H9 (cell line): ENCODE results near the gene CARMIL3. TPM values are rescaled to one million over a fixed set of nuclear protein-coding genes. Genes with fewer than 3 reads are reported as not detected.
A peak's percentile ranks its signal among the peaks of the same experiment; 100 is the strongest.

Experiments used
- DNase-seq: peaks from one replicate; pipeline ENCODE4 v3.0.0-alpha.2; 2017
- H2AFZ ChIP-seq: one replicate; pipeline ENCODE4 v1.6.1; 2013; ENCODE audit warnings: mild to moderate bottlenecking, low read length, control low read depth, moderate library complexity
- H2AK5ac ChIP-seq: 2 replicates; pipeline ENCODE4 v1.6.1; 2013; ENCODE audit warnings: low read length, control low read depth, mixed read lengths; ENCODE audit not compliant: insufficient read length
- H2BK120ac ChIP-seq: one replicate; pipeline ENCODE4 v1.6.1; 2013; ENCODE audit warnings: low read depth, mild to moderate bottlenecking, low read length, control low read depth, inconsistent platforms; ENCODE audit not compliant: poor library complexity, severe bottlenecking
- H2BK12ac ChIP-seq: 2 replicates; pipeline ENCODE4 v1.6.1; 2013; ENCODE audit warnings: low read length, control low read depth, mixed read lengths, low read depth; ENCODE audit not compliant: insufficient read length
- H2BK15ac ChIP-seq: 2 replicates; pipeline ENCODE4 v1.6.1; 2013; ENCODE audit warnings: low read depth, low read length, control low read depth
- H2BK20ac ChIP-seq: one replicate; pipeline ENCODE4 v1.6.1; 2013; ENCODE audit warnings: low read depth, mild to moderate bottlenecking, low read length, control low read depth, inconsistent platforms; ENCODE audit not compliant: poor library complexity, severe bottlenecking
- H2BK5ac ChIP-seq: 2 replicates; pipeline ENCODE4 v1.6.1; 2013; ENCODE audit warnings: low read length, control low read depth, mixed read lengths; ENCODE audit not compliant: insufficient read length
- H3K14ac ChIP-seq: 2 replicates; pipeline ENCODE4 v1.6.1; 2013; ENCODE audit warnings: low read length, control low read depth; ENCODE audit not compliant: insufficient read depth
- H3K18ac ChIP-seq: 2 replicates; pipeline ENCODE4 v1.6.1; 2013; ENCODE audit warnings: low read depth, mild to moderate bottlenecking, mixed read lengths, low read length, control low read depth; ENCODE audit not compliant: insufficient read length
- H3K23ac ChIP-seq: 2 replicates; pipeline ENCODE4 v1.6.1; 2013; ENCODE audit warnings: low read length, control low read depth, mixed read lengths, low read depth; ENCODE audit not compliant: insufficient read length
- H3K23me2 ChIP-seq: 2 replicates; pipeline ENCODE4 v1.6.1; 2013; ENCODE audit warnings: low read depth, mild to moderate bottlenecking, mixed read lengths, low read length, control low read depth; ENCODE audit not compliant: insufficient read length, poor library complexity, severe bottlenecking
- H3K27ac ChIP-seq: 2 replicates; pipeline ENCODE4 v1.5.1; 2013; ENCODE audit warnings: low read length, control low read depth, mixed read lengths, low read depth; ENCODE audit not compliant: insufficient read length
- H3K27me3 ChIP-seq: 2 replicates; pipeline ENCODE4 v1.6.1; 2013; ENCODE audit warnings: low read length, control low read depth, inconsistent platforms; ENCODE audit not compliant: insufficient read depth
- H3K4ac ChIP-seq: 2 replicates; pipeline ENCODE4 v1.6.1; 2013; ENCODE audit warnings: low read depth, mild to moderate bottlenecking, control low read depth, inconsistent platforms, low read length, moderate library complexity
- H3K4me1 ChIP-seq: 2 replicates; pipeline ENCODE4 v1.6.1; 2013; ENCODE audit warnings: low read length, control low read depth, inconsistent platforms; ENCODE audit not compliant: insufficient read depth
- H3K4me2 ChIP-seq: 2 replicates; pipeline ENCODE4 v1.6.1; 2013; ENCODE audit warnings: low read length, control low read depth, mixed read lengths; ENCODE audit not compliant: insufficient read length, insufficient read depth
- H3K56ac ChIP-seq: 2 replicates; pipeline ENCODE4 v1.6.1; 2013; ENCODE audit warnings: low read depth, mild to moderate bottlenecking, mixed read lengths, low read length, control low read depth; ENCODE audit not compliant: insufficient read length
- H3K79me1 ChIP-seq: 2 replicates; pipeline ENCODE4 v1.6.1; 2013; ENCODE audit warnings: low read depth, mild to moderate bottlenecking, moderate library complexity, low read length, control low read depth, inconsistent platforms; ENCODE audit not compliant: insufficient read depth, poor library complexity, severe bottlenecking
- H3K79me2 ChIP-seq: 2 replicates; pipeline ENCODE4 v1.6.1; 2013; ENCODE audit warnings: low read length, control low read depth, inconsistent platforms; ENCODE audit not compliant: insufficient read depth
- H3K9ac ChIP-seq: 2 replicates; pipeline ENCODE4 v1.6.1; 2013; ENCODE audit warnings: low read length, control low read depth, mixed read lengths; ENCODE audit not compliant: insufficient read length; ENCODE audit errors: extremely low read depth
- H3K9me3 ChIP-seq: one replicate; pipeline ENCODE4 v1.6.1; 2013; ENCODE audit warnings: low read depth, low read length, inconsistent platforms; ENCODE audit not compliant: control insufficient read depth
- H3T11ph ChIP-seq: one replicate; pipeline ENCODE4 v1.6.1; 2013; ENCODE audit warnings: mild to moderate bottlenecking, low read length, control low read depth, inconsistent platforms
- H4K20me1 ChIP-seq: one replicate; pipeline ENCODE4 v1.6.1; 2013; ENCODE audit not compliant: control insufficient read depth, insufficient read length, insufficient read depth
- H4K5ac ChIP-seq: 2 replicates; pipeline ENCODE4 v1.6.1; 2013; ENCODE audit warnings: low read depth, mild to moderate bottlenecking, mixed read lengths, low read length, control low read depth; ENCODE audit not compliant: insufficient read length
- H4K8ac ChIP-seq: replicated peaks from 2 replicates; pipeline ENCODE4 v1.6.1; 2013; ENCODE audit warnings: low read length, control low read depth, mixed read lengths, low read depth; ENCODE audit not compliant: insufficient read length
- H4K91ac ChIP-seq: 2 replicates; pipeline ENCODE4 v1.6.1; 2013; ENCODE audit warnings: low read depth, mild to moderate bottlenecking, moderate library complexity, mixed read lengths, low read length, control low read depth; ENCODE audit not compliant: insufficient read length
- H3K27ac Mint-ChIP-seq, 3 experiments: 2 replicates in 2 of 3; 3 replicates in 1 of 3; pipeline ENCODE4 v1.8.0; 2020 to 2021; ENCODE audit warnings: mixed read lengths in 3 of 3, mild to moderate bottlenecking in 1 of 3, moderate library complexity in 1 of 3
- H3K27me3 Mint-ChIP-seq: 2 replicates; pipeline ENCODE4 v1.8.0; 2021; ENCODE audit warnings: low read depth, mild to moderate bottlenecking, moderate library complexity, mixed read lengths
- H3K36me3 Mint-ChIP-seq, 3 experiments: 2 replicates in 2 of 3; 3 replicates in 1 of 3; pipeline ENCODE4 v1.8.0; 2020 to 2021; ENCODE audit warnings: low read depth in 3 of 3, mixed read lengths in 3 of 3; ENCODE audit not compliant: insufficient read depth in 1 of 3
- H3K4me1 Mint-ChIP-seq, 2 experiments: 2 replicates each; pipeline ENCODE4 v1.8.0; 2020; ENCODE audit warnings: mixed read lengths in 2 of 2
- H3K4me3 Mint-ChIP-seq, 2 experiments: 2 replicates in 1 of 2; 3 replicates in 1 of 2; pipeline ENCODE4 v1.8.0; 2020 to 2021; ENCODE audit warnings: mild to moderate bottlenecking in 2 of 2, mixed read lengths in 2 of 2, moderate library complexity in 1 of 2
- H3K9me3 Mint-ChIP-seq, 2 experiments: 2 replicates in 1 of 2; 3 replicates in 1 of 2; pipeline ENCODE4 v1.8.0; 2020; ENCODE audit warnings: mild to moderate bottlenecking in 2 of 2, mixed read lengths in 2 of 2, moderate library complexity in 1 of 2
- CTCF ChIP-seq: fragments of 200-600 bp; sonication (generic); conservative IDR thresholded peaks from 3 replicates; pipeline ENCODE4 v1.8.0; 2021; ENCODE audit warnings: antibody characterized with exemption, mild to moderate bottlenecking
- WGBS: extraction: QIAGEN DNeasy Blood & Tissue Kit; methylation state at CpG from one replicate; pipeline ENCODE4 v1.1.7; 2013; ENCODE audit warnings: missing lambda C conversion rate, low lambda C conversion rate, mixed read lengths; ENCODE audit not compliant: insufficient read length; ENCODE audit errors: extremely low coverage; 5-methylcytosine and 5-hydroxymethylcytosine counted together
- total RNA-seq: library from RNA; stranded (reverse); gene quantifications from 2 replicates; pipeline ENCODE4 v1.2.1, GENCODE V29; 2021

The CARMIL3 gene
- total RNA-seq, 1 experiment from 2014 or later: 5.8 TPM

- Histone ChIP-seq H3K4ac (no peak overlapping the region), H4K20me1 (no peaks in the 10 kb centered on the region), H2BK12ac (no peak overlapping the region), H2BK20ac (no peak overlapping the region), H3K56ac (no peak overlapping the region), H3T11ph (no peak overlapping the region), H2BK5ac (no peak overlapping the region), H3K4me2 (no peak overlapping the region), H3K23ac (no peak overlapping the region), H3K14ac (no peak overlapping the region), H2BK120ac (no peak overlapping the region), H3K23me2 (no peaks in the 10 kb centered on the region), H4K91ac (no peak overlapping the region), H2BK15ac (no peak overlapping the region), H4K5ac (no peak overlapping the region), H2AK5ac (no peak overlapping the region), H3K18ac (no peak overlapping the region), H4K8ac (no peak overlapping the region), H3K4me1 (no peaks in the 10 kb centered on the region), H3K9me3 (no peaks in the 10 kb centered on the region), H3K9ac (no peak overlapping the region), H3K27me3 (no peaks in the 10 kb centered on the region), H3K79me2 (no peaks in the 10 kb centered on the region), H2AFZ (no peak overlapping the region), H3K27ac (no peak overlapping the region), H3K79me1 (no peaks in the 10 kb centered on the region)
- no peak for TF ChIP-seq CTCF
- DNase-seq: no peak
- peak overlapping the region in 1 of 3 experiments; percentile 85; a peak in 1 of 7 replicates for H3K27ac Mint-ChIP-seq
- H3K27me3 Mint-ChIP-seq: no peaks in the 10 kb centered on the region; the same call in none of the 2 replicates
- no peaks in the 10 kb centered on the region; a peak in 1 of 7 replicates for H3K36me3 Mint-ChIP-seq
- WGBS: no CpG with 5 or more reads among the region's 10 CpGs
- H3K4me1 Mint-ChIP-seq: 0 out of 4 replicates have a peak, but pooled peaks cover 0 to 3% of the 10 kb centered on the region in 2 experiments
- no peak overlapping the region; a peak in 1 of 5 replicates for H3K4me3 Mint-ChIP-seq
- H3K9me3 Mint-ChIP-seq: no peaks in the 10 kb centered on the region
These were observed 17.1 kb downstream of the CARMIL3 start for GRCh38 chr14:24068711-24069410.
